ENCODE data around the gene GNB4. TPM values are rescaled to one million over a fixed set of nuclear protein-coding genes. Genes with fewer than 3 reads are reported as not detected.
A peak's percentile ranks its signal among the peaks of the same experiment; 100 is the strongest.

GNB4 gene
- total RNA-seq, 3 donors from 2014 or later (not counting 1 experiment from before 2014, with no cell fraction given), result 1.6 to 3.4 (median 2.9) TPM

- Mint-ChIP-seq H3K27ac (peak overlapping the region; percentile 90 to 98), H3K4me1 (peaks cover 17 to 18% of the 10 kb centered on the region in 2 donors), H3K36me3 (peaks cover under 1% of the 10 kb centered on the region), H3K9me3 (no peaks in the 10 kb centered on the region), H3K4me3 (peak overlapping the region; percentile 95), H3K27me3 (ENCODE audit: low read depth in 2 of 2) (no peaks in the 10 kb centered on the region)
- peak overlapping the region; percentile 66 for H3K27ac ChIP-seq (ENCODE audit: low read length)
- DNase-seq, result peak in 1 of 2 donors; percentile 25
- peaks cover 10% of the 10 kb centered on the region for H3K4me1 ChIP-seq (ENCODE audit: control insufficient read depth, insufficient read depth, low read length)
- no peak for TF ChIP-seq CTCF (IDR thresholded peaks at IDR 0.05)
- WGBS (ENCODE audit: insufficient coverage), result 31% methylated on average over 4 of the region's 5 CpGs
- intact Hi-C loops (cut with micrococcal nuclease), result no loop called here
- peak overlapping the region; percentile 90 for H3K4me3 ChIP-seq (ENCODE audit: low read length)
- H3K27me3 ChIP-seq (ENCODE audit: control insufficient read depth, insufficient read depth, low read length), result no peaks in the 10 kb centered on the region
- peaks cover 17% of the 10 kb centered on the region for H3K36me3 ChIP-seq (ENCODE audit: control insufficient read depth, insufficient read depth, low read length)
- H3K9me3 ChIP-seq (ENCODE audit: control insufficient read depth, insufficient read depth, low read length), result no peaks in the 10 kb centered on the region
- no peak for ATAC-seq
Measured at GRCh38 chr3:179348325-179349013, 102.8 kb downstream of the GNB4 start.

- H3K4me3 ChIP-seq (ENCODE audit: low read length), result peak within 1 kb of the TSS; percentile 90
- Mint-ChIP-seq H3K36me3 (no peaks in the 10 kb centered on the region), H3K4me1 (peaks cover 17 to 18% of the 10 kb centered on the region in 2 donors), H3K27ac (peak within 1 kb of the TSS; percentile 90 to 98), H3K4me3 (peak within 1 kb of the TSS; percentile 95), H3K9me3 (no peaks in the 10 kb centered on the region), H3K27me3 (ENCODE audit: low read depth in 2 of 2) (no peaks in the 10 kb centered on the region)
- WGBS (ENCODE audit: insufficient coverage), result under 1% methylated on average over 59 of the region's 63 CpGs
- H3K27ac ChIP-seq (ENCODE audit: low read length), result peak within 1 kb of the TSS; percentile 66
- TF ChIP-seq CTCF (IDR thresholded peaks at IDR 0.05), result no peak
- no peaks in the 10 kb centered on the region for H3K9me3 ChIP-seq (ENCODE audit: control insufficient read depth, insufficient read depth, low read length)
- peaks cover 13% of the 10 kb centered on the region for H3K36me3 ChIP-seq (ENCODE audit: control insufficient read depth, insufficient read depth, low read length)
- intact Hi-C loops (cut with micrococcal nuclease), result loop anchor here (1.0 kb wide), 4 partner anchors 25 to 257 kb away; partner anchors contain the start of genes ACTL6A, MRPL47 and NDUFB5
- peak; percentile 81 to 95 for DNase-seq
- H3K4me1 ChIP-seq (ENCODE audit: control insufficient read depth, insufficient read depth, low read length), result peaks cover 10% of the 10 kb centered on the region
- ATAC-seq, result peak; percentile 98 to 99 (median 99)
- no peaks in the 10 kb centered on the region for H3K27me3 ChIP-seq (ENCODE audit: control insufficient read depth, insufficient read depth, low read length)
Measured at GRCh38 chr3:179347345-179348194, 103.7 kb downstream of the GNB4 start, which contains the start of gene MFN1. Gene MFN1, plus strand, starts transcription at chr3:179347709. Its CDS starts 1,143 bp downstream, at chr3:179348852.

Other genes with a start within 250 kb of the GNB4 start
- 1 to 10 TPM; 1.3 to 1.8 (median 1.4) TPM for gene KCNMB3, start 200.4 kb downstream of the GNB4 start, total RNA-seq
- gene ZNF639, start 128.4 kb downstream of the GNB4 start, total RNA-seq, result 10 to 100 TPM; 51.8 to 54.5 (median 53.5) TPM
- gene MFN1, start 103.8 kb downstream of the GNB4 start, total RNA-seq, result 10 to 100 TPM; 42.4 to 52.9 (median 47.2) TPM
- gene ACTL6A, start 111.5 kb upstream of the GNB4 start, total RNA-seq, result 10 to 100 TPM; 23.1 to 29.9 (median 24.1) TPM
- 10 to 100 TPM; 23.2 to 30.8 (median 25.5) TPM for gene MRPL47, start 153.2 kb upstream of the GNB4 start, total RNA-seq
- gene NDUFB5, start 153.3 kb upstream of the GNB4 start, total RNA-seq, result 10 to 100 TPM; 19.0 to 25.4 (median 23.9) TPM
- gene USP13, start 201.6 kb upstream of the GNB4 start, total RNA-seq, result 1 to 10 TPM; 2.4 to 5.6 (median 3.0) TPM

All from natural killer cell (primary cell).